Globus pallidus (tissue), 1 donor: ENCODE data around the gene ANKRD22.
"Not testable (repeated sequence)": the region's sequence is repeated elsewhere in the genome, so short reads cannot be mapped to it uniquely, and the experiment has no call there.

ENCODE experiments used
- DNase-seq: peaks from one replicate; pipeline ENCODE4 v3.0.0-alpha.2; 2015; ENCODE audit warnings: low spot score

The ANKRD22 gene

DNA sequence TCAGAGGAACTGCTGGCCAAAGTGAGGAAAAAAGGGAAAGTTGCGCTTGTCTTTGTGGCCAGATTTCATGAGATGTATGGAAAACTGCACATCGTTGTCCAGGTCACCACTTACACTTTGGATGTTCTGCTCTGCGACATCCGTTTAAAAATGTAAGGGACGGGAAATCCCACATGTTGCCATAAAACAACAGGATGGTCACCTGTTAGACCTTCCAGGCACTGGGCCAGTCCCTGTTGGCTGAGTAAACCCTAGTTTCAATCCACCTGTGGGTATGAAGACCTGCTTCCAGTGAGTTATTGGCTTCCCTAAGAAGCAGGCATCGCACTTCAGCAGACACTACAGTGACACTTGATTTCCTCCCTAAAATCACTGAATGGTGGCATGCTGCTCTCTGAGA lies 25.7 kb upstream of the ANKRD22 start:
- no peak for DNase-seq

DNA sequence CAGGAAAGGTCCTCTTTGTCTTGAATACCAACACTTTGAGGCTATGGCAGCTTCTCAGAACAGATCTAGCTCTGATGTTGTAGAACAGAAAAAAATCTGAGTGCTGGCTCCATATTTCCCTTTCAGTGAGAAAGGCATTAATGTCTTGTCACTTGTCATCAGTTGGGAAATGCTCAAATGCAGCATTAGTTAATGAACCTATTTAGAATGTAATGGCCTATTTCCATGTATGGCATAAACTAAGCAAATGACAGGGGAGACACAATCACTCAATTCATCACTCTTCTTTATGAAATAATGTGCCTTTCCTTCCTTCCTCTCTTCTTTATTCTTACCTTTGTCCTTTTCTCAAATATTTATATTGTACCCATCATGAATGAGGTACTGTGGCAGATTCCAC lies 23.4 kb upstream of the ANKRD22 start:
- DNase-seq: no peak

DNA sequence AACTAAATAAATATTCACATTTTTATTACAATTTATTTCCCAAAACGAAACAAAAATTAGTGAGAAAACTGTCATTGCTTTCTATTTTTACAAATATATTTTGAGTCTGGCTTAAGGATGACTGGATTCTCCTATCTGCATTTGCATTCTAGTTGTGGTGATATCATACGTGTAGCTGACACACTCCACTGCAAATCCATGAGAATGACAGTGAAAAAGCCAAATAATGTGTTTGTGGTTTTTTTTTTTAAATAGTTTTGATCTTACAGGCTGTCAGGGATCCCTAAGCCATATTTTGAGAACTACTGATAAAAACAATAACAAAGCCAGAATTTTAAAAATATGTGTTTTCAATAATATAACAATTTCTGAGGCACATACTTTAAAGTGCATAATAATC lies 22.6 kb upstream of the ANKRD22 start:
- DNase-seq: no peak

DNA sequence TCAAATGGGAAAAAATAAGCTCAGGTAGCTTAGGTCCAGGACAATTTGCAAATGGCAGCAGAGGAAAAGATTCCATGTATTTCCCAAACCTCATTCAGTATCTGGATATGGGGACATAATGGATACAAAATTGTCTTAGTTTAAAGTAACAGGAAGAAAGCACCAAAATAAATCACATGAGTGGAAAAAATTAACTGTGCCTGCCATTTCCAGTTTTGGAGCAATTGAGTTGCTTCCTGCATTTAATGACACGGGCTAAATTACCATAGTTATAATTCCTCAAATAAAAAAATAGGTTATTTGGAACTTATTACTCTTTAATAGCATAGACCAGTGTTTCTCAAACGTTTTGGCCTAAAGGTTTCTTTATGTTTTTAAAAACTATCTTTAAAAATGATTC lies 22.1 kb upstream of the ANKRD22 start:
- DNase-seq: no peak

DNA sequence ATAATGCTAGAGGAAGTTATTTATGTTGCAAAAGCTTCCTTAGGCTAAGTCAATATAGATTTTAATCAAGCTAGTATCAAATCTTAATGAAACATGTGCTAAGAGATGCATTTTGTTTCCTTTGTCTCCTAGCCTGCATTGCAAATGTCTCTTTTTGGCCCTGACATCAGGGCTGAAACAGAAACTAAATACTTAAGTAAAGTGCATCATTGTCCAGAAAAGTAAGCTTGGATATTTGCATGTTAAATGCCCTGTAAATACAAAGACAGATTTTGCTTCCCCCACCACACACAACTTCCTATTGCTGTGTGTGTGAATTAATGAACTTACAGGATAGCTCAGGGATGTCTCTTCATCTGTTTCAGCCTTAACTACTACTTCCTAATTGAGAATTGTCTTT lies 18.4 kb upstream of the ANKRD22 start:
- DNase-seq: no peak

DNA sequence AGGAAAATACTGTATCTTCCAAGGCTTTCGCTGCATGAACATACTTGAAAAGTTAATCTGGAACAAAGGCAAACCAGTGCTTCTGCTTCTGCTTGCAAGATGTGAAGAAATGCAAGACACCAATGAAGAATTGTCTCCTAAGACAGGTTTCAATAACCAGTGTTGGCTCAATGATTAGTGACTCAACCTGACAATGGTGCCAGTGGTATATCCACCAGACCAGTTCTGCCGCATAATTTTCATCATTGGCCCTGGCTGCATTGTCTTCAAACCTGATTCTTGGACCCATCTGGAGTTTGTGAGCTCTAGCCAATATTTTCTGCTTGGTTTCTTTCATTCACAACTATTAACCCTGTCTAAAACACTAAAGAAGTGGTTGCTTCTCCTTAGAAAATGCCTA lies 14.8 kb upstream of the ANKRD22 start:
- DNase-seq: no peak

DNA sequence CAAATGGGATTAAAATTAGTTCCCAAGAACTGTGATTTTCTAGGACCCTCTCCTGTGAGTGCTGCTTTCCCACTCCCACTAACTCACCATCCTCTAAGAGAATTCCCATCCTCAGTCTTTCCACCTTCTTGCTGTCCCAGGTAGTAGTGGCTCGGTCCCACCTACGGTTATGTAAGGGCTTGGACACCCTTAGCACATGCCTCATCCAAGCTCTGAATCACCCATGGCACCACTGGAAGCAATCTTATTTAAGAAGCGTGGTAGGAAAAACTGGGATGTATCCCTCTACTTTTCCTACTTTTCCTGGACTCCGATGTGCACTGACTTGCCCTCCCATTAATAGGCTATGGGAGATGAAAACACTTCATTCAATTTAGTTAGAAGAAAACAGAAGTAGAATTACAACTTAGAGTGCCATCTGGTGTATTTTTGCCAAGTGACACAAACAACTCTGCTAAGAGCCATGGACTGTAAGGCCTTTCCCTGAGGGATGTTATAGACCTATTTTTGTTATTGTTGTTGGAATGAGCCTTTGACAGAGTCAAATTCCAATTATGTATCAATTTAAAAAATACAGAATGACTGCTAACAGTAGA lies 13.7 kb upstream of the ANKRD22 start:
- no peak for DNase-seq

DNA sequence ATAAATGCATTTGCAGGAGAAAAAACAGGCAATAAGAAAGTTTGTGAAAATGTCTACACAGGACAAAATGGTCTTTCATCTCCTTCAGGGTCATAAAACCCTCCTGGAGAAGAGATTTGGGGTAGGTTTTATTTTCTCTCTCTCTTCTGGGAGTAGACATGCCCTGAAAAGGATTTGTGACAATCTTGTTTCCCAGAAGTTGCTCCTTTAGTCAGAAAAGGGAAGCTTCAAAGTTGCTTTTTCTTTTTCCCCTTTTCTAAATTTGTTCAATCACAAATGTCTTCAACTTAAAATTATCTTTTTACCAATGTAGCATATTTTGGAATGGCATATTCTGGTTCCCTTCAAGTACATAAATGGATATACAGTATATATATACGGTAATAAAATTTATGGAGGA lies 9.4 kb upstream of the ANKRD22 start:
- DNase-seq: no peak

DNA sequence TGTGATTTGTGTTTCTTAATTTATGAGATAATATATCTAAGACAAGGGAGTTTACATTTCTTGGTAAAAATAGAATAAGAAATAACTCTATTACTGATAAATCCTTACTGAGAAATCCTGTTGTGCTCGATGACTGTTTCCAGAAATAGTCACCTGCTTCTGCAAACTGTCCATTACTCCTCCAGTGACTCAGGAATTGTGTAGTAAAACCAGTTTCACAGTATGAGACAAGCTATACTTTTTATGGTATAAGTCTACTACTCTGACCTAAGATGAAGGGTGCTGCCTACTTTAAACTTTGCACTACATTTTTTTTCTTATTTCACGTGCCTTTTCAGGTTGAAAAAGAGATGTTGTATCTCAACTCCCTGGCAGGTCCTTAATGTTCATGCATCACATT lies 6.8 kb upstream of the ANKRD22 start:
- no peak for DNase-seq

DNA sequence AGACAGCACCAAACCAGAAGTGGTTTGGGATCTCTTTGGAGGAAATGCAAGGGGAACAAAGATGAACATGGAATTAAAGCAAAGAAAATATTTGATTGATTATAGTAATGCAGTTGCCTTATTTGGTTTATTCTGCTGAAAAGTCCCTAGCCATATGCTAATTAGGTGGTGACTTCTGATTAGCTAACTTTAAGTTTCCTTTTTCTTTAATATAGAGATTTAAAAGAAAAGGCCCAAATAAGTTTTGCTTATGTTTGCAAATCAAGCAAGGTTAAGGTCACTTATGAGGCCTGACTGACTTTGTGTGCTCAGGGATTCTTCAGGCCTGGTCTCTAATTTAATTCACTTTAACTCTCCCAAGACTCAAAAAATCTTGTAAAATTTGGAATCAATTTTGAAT lies 6.2 kb upstream of the ANKRD22 start:
- DNase-seq: no peak

DNA sequence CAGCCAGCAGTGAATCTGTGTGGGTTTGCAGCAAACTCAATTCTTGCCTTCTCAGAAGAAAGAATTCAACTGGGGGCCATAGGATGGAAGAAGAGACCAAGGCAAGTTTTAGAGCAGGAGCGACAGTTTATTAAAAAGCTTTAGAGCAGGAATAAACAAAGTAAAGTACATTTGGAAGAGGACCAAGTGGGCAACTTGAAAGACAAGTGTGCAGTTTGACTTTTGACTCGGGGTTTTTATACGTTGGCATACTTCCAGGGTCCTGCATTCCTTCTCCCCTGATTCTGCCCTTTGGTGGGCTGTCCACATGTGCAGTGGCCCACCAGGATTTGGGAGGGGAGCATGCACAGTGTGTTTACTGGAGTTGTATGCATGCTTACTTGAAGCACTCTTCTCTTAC lies 3.0 kb upstream of the ANKRD22 start:
- no peak for DNase-seq

DNA sequence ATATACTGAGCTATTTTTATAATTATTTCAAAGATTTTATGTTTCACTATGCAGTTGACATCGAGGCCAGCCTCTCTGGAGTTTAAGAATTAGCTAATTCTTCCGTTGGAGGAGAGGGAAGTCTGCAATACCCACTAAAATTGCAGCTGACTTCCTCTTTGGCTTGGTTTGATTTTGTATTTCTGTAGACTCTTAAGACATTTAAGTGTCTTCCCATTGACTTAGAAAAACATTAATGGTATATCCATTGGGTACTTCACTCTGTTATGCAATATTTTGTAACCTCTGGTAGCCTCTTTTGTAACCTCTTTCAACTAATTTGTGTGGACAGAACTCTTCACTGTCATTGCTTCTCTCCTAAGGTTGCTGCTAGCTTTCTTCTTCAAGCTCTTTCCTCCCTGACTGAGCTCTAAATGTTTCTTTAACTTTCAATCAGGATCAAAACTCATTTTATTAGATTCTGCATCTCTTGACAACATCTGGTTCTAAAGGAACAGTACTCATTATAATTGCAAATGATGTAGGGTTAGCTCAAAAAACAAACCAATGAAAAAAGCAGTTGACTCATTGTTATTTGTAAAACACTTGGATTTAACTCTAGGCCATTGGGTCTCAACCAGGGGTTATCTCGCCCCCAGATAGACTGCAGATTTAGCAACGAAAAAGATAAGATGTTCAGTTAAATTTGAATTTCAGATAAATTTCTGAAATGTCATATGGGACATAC lies 1.7 kb upstream of the ANKRD22 start:
- DNase-seq: peak; percentile 24

DNA sequence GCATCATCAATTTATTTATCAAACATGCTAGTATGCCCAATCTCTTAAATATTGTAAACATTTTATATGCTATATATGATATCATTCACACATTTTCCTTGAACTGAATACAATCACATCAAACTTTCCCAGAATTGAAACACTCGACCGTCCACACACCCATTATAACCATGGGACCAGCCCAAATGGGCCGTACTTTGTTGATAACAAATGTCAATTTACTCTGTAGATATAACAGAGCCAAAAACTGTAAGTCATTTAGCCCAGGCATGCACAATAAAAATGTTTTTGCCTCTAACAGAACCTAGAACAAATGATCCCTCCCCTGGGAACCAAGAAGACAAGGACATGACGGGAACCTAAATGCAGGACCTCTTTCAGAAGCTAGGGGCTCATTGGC lies 683 bp upstream of the ANKRD22 start:
- DNase-seq: no peak

DNA sequence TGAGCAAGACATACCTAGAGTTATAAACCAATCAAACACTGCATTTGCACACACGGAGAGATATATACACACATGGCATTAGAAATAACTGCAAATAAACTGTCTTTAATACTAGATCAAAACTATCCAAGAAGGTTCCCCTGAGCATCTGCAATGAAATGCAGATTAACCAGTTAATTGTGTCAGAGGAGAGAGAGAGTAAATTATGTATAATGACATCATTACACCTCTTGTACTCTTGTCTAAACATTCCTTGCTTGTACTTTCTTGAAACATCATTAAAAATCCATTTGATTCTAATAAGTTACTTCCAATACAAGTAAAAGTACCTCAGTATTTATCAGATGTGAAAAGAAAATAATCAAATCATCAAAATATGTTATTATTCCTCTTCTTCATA lies 932 bp downstream of the ANKRD22 start:
- DNase-seq: no peak

DNA sequence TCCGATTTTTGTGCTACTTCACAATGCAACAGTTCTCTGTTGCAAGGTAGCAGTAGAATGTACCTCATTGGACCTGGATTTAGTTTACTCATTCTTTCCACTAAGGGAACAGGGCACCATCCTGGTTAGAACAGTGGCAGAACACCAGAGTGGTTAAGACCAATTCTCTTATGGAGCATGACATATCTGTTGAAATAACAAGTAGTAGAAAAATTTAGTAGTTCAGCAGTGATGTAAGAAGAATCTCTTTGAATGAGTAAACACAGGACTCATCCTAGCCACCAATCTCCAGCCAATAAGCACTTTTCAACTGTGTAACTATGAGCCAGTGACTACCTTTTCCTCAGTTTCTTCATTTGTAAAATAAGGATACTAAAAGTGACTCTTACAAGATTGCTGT lies 2.4 kb downstream of the ANKRD22 start:
- no peak for DNase-seq

DNA sequence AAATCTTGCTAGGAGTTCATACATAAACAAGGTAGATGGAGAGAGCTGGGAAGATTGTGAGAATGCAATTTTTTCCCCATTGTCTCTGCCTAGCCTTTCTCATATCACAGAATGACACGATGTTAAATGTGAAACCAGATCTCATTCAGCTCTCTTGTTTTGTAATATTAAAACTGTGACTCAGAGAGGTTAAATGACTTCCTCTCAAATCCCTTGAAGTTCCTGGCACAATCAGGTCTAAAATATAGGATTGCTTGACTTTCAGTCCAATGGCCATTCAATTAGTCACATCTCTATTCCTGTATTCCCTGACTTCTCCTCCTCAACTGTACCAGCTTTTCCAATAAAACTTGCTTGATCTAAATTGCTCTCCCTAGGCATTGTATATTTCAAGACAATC lies 3.1 kb downstream of the ANKRD22 start:
- DNase-seq: no peak

DNA sequence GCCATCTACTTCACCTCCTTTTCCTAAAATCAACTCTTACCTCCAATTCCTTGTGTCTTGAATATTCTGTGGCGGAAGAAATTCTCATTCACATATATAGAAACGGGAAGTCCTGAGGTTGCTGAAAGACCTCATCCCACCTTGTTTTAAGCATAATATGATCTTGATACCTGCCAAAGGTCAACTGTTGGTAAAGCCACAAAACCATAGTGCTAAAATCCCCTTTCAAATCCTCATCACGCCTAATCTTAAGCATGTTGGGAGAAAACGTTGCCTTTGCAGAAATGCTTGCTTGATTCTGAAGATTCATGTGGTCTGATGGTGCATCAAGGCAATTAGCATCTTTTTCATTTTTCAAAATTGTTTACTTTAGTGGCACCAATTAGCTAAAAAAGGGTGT lies 8.5 kb downstream of the ANKRD22 start:
- DNase-seq: no peak

DNA sequence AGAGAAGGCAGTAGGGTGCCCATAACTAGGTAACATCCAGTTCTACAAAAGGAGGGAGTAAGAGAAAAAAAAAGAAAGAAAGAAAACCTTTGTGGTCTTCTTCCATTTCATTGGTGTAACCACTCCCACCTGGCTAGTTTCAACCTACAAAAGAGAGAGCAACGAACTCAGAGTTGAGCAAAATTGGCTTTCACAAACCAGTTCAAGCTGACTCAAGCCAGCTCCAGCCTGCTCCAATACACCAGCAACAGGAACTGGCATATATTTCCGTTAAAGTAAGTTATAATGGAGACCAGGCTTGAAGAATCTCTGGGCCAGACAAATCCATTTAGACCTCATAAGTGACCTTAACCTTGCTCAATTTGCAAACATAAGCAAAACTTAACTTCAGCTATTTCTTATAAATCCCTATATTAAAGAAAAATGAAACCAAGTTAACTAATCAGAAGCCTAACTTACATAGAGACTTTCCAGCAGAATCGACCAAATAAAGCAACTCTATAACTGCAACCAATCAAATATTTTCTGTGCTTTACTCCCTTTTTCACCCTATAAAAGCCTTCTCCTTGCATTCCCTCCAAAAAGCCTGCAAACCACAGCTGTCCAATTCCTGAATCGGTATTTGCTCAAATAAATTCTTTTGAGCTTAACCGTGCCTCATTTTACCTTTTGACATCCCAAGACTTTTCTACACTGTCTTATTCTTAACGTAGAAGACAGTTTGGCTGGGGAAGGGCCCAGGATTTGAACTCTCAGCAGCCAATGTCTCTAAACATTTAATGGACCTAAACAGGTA lies 10.1 kb downstream of the ANKRD22 start:
- no peak for DNase-seq

DNA sequence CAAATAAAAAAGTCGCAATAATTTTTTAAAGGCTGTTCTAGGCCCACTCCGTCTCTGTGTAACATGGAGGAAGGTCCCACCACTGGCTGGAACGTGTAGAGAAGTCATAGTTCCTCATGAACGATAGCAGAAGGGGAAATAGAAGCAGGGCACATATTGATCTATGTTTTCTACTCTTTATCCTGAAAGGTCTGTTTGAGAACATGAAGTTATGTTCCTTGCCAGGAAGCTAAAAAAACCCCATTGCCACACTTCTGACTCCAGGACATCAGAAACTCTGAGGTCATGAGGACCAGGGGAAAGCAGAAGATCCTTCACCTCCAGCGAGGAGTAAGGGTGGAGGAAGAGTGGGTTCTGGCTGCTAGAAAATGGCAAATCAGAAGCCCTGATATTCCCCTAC lies 10.8 kb downstream of the ANKRD22 start:
- no peak for DNase-seq

DNA sequence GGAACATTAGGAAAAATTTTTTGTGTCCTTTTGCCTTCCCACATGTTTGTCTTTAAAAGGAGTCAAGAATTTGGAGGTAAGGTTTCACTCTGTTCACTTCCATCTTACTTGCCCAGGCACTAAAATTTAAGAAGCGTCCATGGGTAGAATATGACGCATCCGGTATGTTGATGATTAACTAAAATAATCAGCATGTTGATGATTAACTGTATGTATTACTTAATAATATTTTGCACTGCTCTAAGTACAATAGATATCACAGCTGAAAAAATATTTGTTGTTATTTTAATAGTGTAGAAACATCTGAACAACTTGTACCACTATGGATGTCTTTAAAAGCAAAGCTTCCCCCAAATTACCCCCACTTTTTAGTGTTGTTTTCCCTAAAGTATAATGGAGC lies 11.5 kb downstream of the ANKRD22 start:
- DNase-seq: no peak

DNA sequence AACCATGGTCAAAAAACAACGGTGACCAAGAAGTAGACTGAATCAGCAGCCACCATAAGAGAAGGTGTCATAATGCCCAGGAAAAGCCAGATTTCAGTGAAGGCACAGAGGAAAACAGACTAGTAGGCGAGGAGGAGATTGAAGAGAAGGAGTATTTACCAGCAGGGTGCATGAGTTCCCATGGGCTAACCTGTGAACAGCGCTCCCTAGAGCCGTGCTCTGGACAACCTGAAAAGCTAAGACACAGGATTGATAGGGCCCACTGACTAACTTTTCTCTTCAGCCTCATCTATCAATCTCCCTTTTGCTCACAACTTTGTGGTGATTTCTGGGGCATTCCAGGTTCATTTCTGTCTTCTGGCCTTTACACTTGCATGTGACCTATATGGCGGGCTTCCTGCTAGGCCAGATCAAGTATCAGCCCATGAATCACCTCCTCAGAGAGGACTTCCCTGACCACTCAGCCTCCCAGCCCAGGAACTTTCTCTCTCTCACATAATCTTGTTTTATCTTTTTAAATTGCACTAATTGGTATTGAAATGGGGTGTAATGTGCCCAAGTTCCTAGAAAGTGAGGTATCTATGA lies 12.8 kb downstream of the ANKRD22 start:
- no peak for DNase-seq

DNA sequence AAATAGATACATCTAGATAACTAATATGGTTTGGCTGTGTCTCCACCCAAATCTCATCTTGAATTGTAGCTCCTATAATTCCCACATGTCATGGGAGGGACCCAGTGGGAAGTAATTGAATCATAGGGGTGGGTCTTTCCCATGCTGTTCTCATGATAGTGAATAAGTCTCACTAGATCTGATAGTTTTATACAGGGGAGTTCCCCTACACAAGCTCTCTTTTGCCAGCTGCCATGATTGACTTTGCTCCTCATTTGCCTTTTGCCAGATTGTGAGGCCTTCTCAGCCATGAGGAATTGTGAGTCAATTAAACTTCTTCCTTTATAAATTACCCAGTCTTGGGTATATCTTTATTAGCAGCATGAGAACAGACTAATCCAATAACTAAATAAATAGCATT lies 14.0 kb downstream of the ANKRD22 start:
- not testable (repeated sequence) for DNase-seq

DNA sequence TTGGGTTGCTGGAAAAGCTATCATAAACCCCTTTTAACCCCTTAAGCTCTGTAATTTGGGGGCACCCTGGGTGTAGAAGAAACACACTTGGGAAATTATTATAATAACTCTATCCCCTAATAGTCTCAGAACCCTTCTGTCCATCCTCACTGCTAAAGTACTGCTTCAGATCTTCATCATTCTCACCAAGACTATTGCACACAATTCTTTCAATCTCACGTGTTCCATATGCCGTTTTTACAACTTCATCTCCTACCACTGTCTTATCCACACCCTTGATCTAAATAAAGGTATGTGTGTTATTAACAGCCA lies 15.8 kb downstream of the ANKRD22 start:
- no peak for DNase-seq
